Measurements from ENCODE around the gene RSPH4A. TPM values are rescaled to one million over a fixed set of nuclear protein-coding genes. Genes with fewer than 3 reads are reported as not detected.

The RSPH4A gene
- total RNA-seq, 2 donors from 2014 or later, result 0.09 to 0.17 TPM

GRCh38 chr6:116682334-116682712 is 66.0 kb downstream of the RSPH4A start:
- DNase-seq (peak; percentile 18 to 32), ATAC-seq (replicated peaks in 1 of 2) (peak in 1 of 2 donors; percentile 15)
- Mint-ChIP-seq H3K9me3 (peaks cover 0 to 2% of the 10 kb centered on the region in 2 donors), H3K4me1 (ENCODE audit: low read depth) (peaks cover 44% of the 10 kb centered on the region), H3K27me3 (ENCODE audit: low read depth) (no peaks in the 10 kb centered on the region), H3K27ac (peak overlapping the region; percentile 57), H3K4me3 (peak overlapping the region; percentile 96 to 98), H3K36me3 (ENCODE audit: insufficient read depth in 2 of 2) (peaks cover 5 to 18% of the 10 kb centered on the region in 2 donors)

Other genes starting within 250 kb of the RSPH4A start
- gene DSE, start 245.5 kb upstream of the RSPH4A start, total RNA-seq, result 10 to 100 TPM in 1 of 2 donors, 1 to 10 TPM in 1; 8.5 to 15.1 TPM
- gene CALHM6, start 155.1 kb upstream of the RSPH4A start, total RNA-seq, result 1 to 10 TPM; 5.3 to 6.0 TPM
- not detected for gene CALHM5, start 104.8 kb upstream of the RSPH4A start, total RNA-seq
- gene TRAPPC3L, start 70.8 kb upstream of the RSPH4A start, total RNA-seq, result not detected
- gene CALHM4, start 62.7 kb upstream of the RSPH4A start, total RNA-seq, result not detected
- gene RWDD1, start 45.0 kb upstream of the RSPH4A start, total RNA-seq, result 10 to 100 TPM; 42.4 to 46.6 TPM
- 10 to 100 TPM; 23.1 to 25.1 TPM for gene ZUP1, start 52.3 kb downstream of the RSPH4A start, total RNA-seq
- gene KPNA5, start 64.7 kb downstream of the RSPH4A start, total RNA-seq, result 10 to 100 TPM; 12.2 to 17.6 TPM
- gene FAM162B, start 149.2 kb downstream of the RSPH4A start, total RNA-seq, result not detected
- not detected for gene GPRC6A, start 212.6 kb downstream of the RSPH4A start, total RNA-seq